Right hindlimb (tissue), 1 donor: Measurements from ENCODE around the gene KIF15.

ENCODE experiments used
- DNase-seq: peaks from one replicate; pipeline ENCODE4 v3.0.0-alpha.2; 2018

The KIF15 gene

GRCh38 chr3:44885618-44886017 lies 124.0 kb downstream of the KIF15 start:
- no peak for DNase-seq

GRCh38 chr3:44886561-44886960 lies 125.0 kb downstream of the KIF15 start:
- no peak for DNase-seq

- DNase-seq: no peak
Observed at GRCh38 chr3:44887101-44887500, 125.5 kb downstream of the KIF15 start.

- DNase-seq: no peak
Observed at GRCh38 chr3:44890258-44890657, 128.7 kb downstream of the KIF15 start.

GRCh38 chr3:44890852-44891251 lies 129.3 kb downstream of the KIF15 start:
- no peak for DNase-seq

GRCh38 chr3:44892689-44893088 lies 131.1 kb downstream of the KIF15 start:
- no peak for DNase-seq

- no peak for DNase-seq
Observed at GRCh38 chr3:44893097-44893496, 131.5 kb downstream of the KIF15 start.

- no peak for DNase-seq
Observed at GRCh38 chr3:44894485-44894884, 132.9 kb downstream of the KIF15 start.

- no peak for DNase-seq
Observed at GRCh38 chr3:44896440-44896839, 134.8 kb downstream of the KIF15 start.

- DNase-seq: no peak
Observed at GRCh38 chr3:44899683-44900367, 138.2 kb downstream of the KIF15 start.

- no peak for DNase-seq
Observed at GRCh38 chr3:44902628-44903027, 141.0 kb downstream of the KIF15 start.
